OCI-LY1 (cell line): ENCODE results near the gene VPS72.

Experiments used
- CTCF ChIP-seq: fragments of 200-600 bp; sonication (generic), shearing (Covaris generic); IDR thresholded peaks from 2 replicates; pipeline ENCODE4 v1.5.1; 2017; ENCODE audit warnings: mild to moderate bottlenecking, antibody characterized with exemption, low read length, moderate library complexity, mixed read lengths
- EZH2 ChIP-seq: fragments of 200-600 bp; sonication (generic), shearing (Covaris generic); IDR thresholded peaks from 2 replicates; pipeline ENCODE4 v1.8.0; 2017; ENCODE audit warnings: borderline replicate concordance, mixed run types, mild to moderate bottlenecking, antibody characterized with exemption, low read length, moderate library complexity, mixed read lengths

GRCh38 chr1:151147132-151147503, 42.9 kb downstream of the VPS72 start:
- TF ChIP-seq CTCF (no peak), EZH2 (no peak)
